GM12892 (cell line): Measurements from ENCODE around the gene KIF5C.

Experiments
- POLR2A ChIP-seq: IDR thresholded peaks from 2 replicates; pipeline ENCODE4 v1.6.1; 2011; ENCODE audit warnings: low read depth, low read length, control low read depth
- POLR2AphosphoS5 ChIP-seq: IDR thresholded peaks from 2 replicates; pipeline ENCODE4 v1.6.1; 2011; ENCODE audit warnings: low read depth, low read length, control low read depth

GRCh38 chr2:149015501-149015900 is 140.5 kb downstream of the KIF5C start:
- TF ChIP-seq POLR2AphosphoS5 (no peak), POLR2A (no peak)
